Measurements from ENCODE around the gene ACP1.

Gene ACP1

DNA sequence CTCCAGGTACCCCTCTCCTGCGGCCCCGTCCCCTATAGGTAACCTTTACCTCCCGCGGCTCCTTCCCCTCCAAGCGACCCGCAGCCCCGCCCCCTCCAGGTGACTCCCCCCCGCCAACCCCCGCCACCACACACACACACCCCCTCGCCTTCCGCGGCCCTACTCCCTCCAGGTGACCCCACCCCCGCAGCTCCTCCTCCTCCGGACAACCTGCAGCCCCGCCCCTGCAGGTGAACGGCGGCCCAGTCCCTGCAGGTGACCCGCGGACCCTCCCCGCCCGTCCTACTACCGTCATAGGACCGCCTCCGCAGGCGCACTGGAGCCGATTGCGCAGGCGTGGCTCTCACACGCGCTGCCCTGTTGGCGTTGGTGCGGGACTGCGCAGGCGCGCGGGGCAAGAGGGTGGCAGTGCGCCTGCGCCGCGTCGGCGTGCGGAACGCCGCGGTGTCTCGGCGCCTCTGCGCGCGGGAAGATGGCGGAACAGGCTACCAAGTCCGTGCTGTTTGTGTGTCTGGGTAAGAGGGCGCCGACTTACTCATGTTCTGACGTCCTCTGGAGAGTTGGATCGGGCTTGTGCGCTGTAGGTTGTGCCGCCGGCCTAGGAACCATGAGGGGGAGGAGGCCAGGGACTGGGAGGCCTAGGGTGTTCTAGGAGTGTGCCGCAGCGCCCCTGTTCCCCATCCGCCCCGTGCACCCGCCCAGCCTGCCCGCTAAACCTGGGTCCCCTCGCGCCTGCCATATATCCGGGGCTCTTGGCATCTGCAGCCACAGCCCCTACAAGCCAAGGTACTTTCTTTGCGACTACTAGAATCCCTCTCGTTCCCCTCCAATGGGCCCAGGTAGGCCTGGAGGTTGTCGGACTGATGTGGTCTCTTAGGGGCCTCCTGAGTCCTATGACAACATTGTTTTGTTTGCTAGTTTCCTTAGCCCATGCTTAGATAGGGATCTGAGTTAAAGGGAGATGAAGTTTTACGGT lies at the start of gene ACP1:
Gene ACP1 (plus strand): TSS at position 455 of the 976 bp plus-strand sequence. CDS start 18 bp downstream, at position 473.
- peak; percentile 99 for DNase-seq

DNA sequence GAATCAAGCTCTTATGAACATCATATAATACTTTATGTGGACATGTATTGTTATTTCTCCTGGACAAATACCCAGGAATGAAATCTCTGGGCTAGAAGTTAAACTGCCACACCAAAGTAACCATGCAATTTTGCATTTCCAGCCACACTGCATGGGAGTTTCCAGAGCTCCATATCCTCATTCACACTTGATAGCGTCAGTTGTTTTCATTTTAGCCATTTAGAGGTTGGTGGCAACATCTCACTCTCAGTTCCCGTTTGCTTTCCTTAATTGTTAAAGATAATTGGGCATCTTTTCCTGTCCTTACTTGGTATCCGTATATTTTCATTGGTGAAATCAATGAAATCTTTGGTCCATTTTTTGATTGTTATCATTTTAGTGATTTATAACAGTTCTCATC lies 48.7 kb upstream of the ACP1 start:
- no peak for DNase-seq

DNA sequence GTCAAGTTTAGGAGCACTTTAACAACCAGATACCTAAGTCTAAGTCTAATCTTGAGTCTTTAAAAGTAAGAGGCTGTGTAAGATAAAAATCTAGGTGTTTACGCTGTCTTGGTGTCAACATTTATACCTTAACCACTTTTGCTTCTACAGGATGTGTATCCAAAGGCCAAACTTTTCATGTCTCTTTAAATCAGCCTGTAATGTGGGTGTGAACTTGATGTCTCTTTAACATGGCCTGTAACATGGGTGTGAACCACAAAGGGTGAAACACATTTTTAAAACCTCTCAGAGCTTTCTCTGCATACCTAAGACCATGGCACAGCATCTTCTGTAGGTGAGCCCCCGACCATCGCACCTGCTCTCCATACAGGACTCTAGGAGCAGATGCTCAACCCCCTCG lies 41.3 kb upstream of the ACP1 start:
- DNase-seq = no peak

DNA sequence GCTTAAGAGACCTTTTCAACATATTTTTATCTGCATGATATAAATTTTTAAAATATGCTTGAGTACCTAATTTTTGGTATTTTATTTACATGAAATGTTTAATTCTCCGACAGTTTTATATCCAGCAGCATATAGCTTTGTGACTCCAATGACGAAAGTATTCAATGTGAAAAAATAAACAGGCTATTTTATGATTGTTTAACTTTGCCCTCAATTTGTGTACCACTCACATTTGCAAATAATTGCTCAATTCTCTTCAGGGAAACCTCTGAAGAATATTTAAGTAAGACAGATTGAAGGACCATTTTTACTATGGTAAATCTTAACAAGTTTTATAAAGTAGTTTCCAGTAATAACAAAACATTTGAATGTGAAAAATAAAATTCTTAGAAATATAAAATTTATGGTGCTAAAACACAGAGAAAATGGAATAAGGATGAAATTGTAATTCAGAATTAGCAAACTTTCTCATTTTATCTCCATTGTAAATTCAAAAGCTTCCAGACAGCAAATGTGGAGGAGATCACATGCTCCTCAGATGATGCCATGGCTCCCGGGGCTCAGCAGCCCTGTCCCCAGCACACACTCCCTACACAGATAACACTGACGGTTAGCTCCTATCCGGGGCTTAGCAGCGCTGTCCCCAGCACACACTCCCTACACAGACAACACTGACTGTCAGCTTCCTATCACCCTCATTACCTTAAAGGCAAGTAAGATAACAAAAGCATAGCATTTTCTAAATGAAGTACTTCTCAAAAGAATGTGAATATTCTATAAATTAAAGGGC lies 40.6 kb upstream of the ACP1 start:
- DNase-seq = no peak

DNA sequence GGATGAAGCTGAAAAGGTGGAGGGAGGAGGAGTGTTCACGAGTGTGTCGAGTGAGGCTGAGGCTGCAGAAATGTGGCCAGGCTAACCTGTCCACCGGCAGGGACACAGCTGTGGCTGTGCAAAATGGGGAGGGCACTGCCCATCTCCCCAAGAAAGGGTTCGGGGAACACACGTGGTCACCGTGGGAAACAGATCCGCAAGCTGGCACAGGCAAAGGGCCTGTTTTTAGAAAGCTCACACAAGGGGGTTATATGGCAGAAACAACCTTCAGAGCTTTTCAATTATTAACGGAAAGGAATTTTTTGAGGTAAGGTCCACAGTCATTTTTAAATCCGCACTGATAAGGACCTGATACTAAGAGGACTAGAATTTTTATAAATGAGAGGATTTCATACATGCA lies 36.6 kb upstream of the ACP1 start:
- DNase-seq = no peak

DNA sequence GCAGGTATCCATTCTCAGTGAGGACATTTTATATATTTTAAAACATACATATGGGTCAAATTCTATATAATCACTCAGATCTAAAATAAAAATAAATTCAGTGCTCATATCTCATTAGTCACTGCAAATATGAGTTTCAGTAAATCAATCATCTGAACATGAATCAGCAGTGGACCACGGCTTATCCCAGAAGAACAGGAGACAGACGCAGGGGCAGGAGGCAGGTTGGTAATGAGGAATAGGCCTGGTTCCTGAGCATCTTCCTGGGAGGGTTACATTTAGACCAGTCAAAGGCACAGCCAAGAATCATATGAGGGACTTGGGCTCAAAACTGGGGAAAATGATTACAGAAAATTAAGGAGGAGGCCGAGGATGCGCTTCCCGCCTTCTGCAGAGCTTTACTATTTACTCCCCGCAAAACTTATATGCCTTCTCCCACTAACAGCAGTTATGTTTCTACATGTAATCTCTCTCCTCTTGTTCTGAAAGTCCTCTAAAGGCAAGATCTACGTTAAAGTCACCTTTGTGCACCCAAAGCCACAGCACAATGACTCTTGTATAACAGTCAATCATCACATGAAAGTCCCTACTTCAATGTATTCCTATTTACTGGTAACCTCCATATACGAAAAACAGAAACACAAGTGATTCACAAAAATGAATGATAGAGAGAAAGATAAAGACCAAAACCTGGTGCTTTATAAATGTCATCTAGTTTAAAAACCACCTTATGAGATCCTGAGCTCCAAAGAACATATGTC lies 36.0 kb upstream of the ACP1 start:
- DNase-seq = no peak

DNA sequence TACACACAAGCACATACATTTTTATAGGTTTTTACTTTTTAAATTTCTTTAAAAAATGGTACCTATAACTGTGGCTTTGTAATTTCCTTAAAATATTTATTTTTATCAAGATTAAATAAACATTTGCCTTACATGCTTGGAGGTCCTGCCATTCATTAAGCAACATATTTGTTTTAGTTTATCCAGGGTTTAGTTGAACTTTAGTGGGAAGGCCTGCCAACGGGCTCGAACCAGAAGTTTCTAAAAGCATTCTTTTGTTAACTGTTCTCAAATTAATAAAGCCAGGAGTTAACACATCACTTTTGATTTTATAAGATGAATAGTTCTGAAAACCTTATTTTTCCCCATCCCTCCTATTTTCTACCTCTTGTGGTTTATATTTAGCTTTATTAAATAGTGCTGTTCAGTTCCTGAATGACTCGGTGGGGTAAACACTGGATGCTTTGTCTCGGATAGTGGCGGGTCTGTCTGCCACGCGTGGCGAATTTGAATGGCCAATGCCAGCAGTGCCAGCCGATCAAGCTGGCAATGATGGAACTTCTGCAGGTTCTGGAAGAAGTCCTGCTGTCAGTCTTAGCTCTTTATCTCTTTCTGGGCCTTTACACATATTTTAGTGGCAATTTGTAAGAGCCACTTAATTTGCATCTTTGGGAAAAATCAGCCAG lies 33.1 kb upstream of the ACP1 start:
- DNase-seq = no peak

DNA sequence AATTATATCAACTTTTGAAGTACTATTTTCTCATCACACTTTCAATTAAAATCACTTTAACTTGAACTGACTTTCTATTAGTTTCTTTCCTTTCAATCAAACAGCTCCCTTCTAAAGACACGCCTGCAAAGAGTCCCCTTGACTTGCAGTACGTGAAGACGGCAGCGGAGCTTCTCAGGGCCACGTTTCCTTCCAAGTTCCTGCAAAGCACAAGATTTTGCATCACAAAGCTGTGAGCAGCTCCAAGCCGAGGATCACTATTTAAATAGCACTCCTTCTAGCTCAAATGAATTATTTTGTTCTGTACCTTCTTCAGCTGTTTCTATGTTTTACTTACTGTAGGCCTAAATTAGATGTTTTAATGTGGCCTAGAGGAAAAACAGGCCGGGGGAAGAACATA lies 31.7 kb upstream of the ACP1 start:
- DNase-seq = no peak

DNA sequence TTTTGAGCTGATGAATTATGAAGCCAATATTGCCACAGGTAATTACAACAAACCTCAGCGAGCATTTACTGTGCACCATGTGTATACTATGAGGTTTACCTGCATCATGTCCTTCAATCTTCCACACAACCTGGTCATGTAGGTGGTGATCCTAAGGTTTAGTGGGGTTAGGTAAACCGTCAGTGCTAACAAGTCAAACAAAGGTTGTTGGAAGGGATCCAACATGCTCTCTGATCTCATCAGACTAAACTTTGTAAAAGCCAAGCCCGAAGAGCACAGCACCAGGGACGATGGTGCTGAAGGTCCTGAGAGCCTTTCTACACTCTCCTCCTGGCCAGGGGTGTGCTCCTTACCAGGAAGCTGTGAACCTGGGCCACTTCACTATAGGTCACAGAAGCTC lies 30.3 kb upstream of the ACP1 start:
- DNase-seq = no peak

DNA sequence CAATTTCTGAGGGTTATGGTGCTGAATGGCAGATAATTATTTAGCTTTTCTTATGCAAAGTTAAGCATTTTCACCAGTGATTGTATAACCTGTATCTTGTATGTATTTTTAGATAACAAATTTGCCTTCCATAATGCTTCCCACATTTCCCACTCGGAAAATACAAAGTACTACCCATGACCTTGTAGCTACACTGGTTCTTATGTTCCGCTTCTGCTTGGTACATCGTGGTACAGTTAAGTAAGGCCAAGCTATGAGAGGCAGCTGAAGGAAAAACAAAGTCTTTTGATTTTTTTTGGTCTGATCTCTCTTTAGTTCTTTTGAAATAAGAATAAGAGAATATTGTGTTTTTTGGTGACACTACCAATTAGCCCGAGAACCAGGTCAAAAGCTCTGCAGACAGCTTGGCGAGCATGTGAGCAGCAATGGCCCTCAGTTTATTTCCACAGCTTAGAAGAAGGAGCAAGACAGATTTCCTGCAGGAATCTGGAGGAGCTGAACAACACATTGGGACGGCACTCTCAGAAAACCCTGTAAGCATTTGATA lies 27.7 kb upstream of the ACP1 start:
- no peak for DNase-seq

DNA sequence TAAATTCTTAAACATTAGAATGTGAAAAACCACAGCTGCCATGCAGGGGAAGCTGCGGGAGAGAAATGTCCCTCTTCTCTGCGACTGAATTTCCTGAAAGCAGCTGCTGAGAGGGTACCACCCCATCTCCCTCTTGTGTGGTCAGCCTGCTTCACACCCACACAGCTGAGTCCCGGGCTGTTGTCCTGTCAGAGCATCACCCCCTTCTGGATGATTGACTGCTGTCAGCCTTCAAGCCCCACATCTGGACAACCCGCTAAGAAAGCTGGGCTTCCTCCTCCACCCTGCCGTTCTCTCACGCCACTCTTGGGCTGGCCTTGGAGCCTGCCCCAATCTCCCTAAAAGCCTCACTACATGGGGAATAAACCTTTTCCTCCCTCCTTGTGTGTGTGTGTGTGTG lies 26.9 kb upstream of the ACP1 start:
- DNase-seq = no peak

DNA sequence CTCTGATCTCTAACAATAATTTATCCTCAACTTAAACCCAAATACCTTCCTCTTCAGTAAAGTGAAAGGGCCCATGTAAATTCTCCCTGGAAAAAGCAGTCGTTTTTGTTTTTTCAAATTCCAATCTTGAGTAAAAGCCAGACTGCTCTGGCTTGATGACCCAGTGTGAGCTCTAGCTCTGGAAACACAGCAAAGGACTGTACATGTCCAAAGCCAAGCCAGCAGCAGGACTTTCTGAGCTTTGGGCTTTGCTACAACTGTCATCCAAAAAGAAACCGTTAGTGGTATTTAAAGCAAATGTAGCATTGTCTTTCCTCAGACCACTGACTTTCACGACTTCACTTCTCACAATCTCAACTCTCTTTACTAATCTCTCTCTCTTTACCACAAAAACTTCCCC lies 26.3 kb upstream of the ACP1 start:
- no peak for DNase-seq

DNA sequence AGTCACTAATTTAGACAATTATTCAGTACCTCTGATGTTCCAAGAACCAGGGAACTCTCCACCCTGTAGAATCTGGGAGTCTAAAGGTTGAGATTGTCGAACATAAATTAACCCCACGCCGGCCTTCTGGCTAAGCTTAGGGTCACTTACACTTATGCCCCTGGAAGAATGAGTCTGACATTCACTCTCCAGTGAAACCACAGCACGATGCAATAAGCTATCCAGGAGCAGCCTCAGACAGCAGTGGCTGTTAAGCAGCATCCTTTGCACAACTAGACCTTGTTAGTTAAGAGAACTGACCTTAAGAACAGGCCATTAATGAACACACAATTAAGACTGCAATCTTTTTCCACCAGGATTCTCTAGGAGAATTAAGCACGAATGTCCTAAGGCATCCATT lies 25.9 kb upstream of the ACP1 start:
- DNase-seq = no peak

DNA sequence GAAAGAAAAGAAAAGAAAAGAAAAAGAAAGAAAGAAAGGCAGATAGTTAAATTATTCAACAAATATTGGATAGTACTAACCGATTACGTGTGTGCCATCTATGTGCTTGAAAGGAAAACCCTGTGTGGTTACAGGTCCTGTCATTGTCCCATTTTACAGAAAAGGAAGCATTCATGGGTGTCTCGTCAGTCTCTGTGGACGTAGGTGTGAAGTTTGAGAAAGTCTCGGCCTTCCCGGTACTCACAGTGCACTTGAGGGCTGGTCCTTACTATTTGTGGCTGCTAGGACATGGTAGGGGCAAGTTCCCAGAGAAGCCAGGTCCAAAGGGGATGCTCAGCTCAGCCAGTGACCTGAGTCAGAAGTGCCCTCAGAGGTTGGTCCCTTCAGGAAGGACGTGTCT lies 20.2 kb upstream of the ACP1 start:
- no peak for DNase-seq

DNA sequence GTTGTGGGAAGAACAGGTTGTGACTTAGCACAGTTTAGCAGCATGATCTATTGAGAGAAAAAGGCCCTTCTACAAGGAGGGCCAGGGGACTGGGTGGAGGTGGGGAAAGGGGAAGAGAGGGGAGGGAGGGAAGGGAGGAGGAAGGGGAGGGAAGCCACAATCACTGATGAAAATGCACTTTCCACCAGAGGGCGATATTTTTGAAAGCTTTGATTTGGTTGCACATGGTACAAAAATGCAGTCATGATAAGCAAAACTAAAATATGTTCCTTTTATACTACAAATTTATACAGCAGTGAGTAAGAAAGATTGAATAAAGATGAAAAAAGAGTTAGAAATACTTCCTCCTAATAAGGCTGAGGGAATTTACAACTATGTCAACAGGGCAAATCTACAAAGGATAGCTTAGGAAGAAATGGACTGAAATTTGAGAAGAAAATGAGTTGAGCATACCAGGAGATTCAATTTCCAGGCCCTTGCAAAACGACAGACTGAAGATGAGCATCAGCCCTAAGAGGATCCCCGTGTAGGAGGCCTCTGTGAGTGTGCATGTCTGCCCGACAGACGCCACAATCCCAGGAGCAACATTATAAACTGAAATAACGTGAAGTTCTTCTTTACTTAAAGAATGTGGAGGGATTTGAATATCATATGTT lies 18.1 kb upstream of the ACP1 start:
- DNase-seq = no peak

DNA sequence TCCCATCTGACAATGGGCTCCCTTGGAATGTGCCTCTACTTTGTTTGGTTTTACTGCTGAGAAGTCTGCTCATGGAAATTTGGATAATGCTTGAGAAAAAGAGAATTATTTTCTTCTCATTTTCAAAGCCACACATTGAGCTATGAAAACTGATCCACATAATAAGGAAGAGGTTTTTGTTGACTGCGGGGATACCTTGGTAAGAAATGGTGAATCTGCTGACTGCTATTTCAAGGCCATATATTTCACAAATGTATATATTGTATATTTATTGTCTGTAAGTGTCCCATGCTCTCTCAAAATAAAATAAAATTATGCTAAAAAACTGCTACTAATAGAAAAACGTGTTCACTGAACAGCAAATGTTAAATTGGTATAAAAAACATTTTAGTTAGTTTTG lies 16.0 kb upstream of the ACP1 start:
- no peak for DNase-seq

DNA sequence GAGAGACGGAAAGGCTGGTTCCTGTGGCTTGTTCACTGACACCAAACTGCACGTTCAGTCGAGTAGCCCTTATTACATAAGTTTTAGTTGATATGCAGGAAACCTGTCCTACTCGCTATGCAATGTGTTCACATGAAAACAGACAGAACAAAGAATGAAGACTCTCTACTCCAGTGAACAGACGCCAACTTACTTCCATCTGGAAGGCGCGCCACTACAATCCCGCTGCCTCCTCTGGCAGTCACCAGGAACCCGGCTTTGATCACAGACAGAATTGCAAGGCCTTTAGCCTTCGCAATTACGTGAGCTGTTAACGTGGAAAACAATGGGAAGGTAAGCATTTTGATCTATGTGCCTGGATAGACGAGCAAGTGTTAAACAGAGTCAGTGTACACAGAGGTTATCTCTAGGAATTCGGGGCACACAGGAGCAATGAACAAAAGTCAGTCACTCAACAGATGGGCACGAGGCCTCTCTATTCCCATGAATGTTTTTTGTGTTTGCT lies 15.2 kb upstream of the ACP1 start:
- DNase-seq = no peak

DNA sequence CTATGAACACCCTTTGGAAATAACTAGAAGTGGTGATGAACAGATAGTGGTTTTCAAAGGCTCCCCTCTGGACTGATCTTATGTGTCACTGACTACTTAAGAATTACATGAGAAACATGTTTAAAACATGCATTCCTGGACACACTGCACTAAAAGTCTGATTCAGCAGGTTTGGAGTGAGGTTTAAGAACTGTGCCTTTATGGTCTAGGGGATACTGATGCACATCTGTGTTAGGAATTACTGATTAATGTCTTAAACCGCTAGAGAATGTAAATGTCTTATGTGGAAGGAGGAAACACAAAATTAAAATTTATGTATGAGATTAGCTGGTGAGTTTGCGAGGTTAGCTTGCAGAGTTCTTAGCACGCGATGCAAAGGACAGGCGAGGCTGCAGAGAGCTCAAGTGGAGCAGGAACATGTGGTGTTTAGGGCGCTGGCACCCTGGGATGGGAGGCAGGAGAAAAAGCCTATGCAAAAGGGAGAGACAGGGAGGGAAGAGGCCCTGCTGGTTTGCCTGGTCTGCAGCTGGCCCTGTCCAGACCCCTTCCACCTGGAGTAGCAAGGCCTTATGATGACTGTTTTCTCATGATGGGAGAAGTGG lies 12.6 kb upstream of the ACP1 start:
- no peak for DNase-seq

DNA sequence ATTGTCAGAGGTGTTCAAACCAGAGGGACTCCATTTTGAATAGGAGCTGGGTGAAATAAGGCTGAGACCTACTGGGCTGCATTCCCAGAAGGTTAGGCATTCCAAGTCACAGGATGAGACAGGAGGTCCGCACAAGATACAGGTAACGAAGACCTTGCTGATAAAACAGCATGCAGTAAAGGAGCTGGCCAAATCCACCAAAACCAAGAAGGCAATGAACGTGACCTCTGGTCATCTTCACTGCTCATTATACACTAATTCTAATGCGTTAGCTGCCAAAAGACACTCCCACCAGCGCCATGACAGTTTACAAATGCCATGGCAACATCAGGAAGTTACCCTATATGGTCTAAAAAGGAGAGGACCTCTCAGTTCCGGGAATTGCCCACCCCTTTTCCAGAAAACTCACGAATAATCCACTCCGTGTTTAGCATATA lies 11.5 kb upstream of the ACP1 start:
- DNase-seq = no peak

DNA sequence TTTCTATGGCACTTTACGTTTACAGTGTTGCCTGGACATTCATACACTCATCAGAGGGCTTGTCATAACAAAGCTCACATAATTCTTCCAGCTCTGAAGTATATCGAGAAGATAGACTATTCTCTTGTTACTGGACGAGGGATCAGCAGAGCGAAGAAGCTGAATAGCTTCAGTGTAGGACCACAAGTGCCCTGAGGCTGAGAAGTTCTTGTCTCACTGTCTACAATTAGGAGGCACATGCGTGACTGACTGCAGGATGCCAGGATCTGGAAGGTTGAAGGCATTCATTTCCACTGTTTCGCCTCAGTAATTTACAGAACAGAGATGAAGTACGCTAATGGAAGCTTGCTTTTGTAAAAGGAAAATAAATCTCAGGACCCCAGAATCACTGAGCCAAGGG lies 10.5 kb upstream of the ACP1 start:
- peak; percentile 74 for DNase-seq

DNA sequence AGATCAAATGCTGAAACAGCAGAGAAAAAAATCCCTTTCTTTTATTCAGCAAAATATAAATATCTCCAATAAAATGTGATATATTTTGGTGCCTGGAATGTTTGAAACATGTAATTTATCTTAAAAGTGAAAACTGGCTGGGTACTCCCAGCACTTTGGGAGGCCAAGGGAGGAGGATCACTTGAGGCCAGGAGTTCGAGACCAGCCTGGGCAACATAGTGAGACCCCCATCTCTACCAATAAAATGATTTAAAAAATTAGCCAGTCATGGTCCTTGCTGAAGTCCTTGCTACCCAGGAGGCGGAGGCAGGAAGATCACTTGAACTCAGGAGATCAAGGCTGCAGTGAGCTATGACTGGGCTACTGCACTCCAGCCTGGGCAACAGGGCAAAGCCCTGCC lies 9.6 kb upstream of the ACP1 start:
- no peak for DNase-seq

Data from islet precursor cell (in vitro differentiated cells).